Stimulated activated naive CD8-positive, alpha-beta T cell treated with anti-CD3 and anti-CD28 coated beads, Interleukin-15, Interleukin-2, amounts not matched to agents 100 ng/mL and 50 ng/mL, for 24 hours (primary cell): ENCODE data around the gene OR11H6.
"Not testable (repeated sequence)": the region's sequence is repeated elsewhere in the genome, so short reads cannot be mapped to it uniquely, and the experiment has no call there.

Source experiments
- H3K27ac Mint-ChIP-seq: one replicate; pipeline ENCODE4 v1.8.0; 2021; ENCODE audit warnings: mild to moderate bottlenecking, mixed read lengths
- H3K27me3 Mint-ChIP-seq: one replicate; pipeline ENCODE4 v1.8.0; 2021; ENCODE audit warnings: mixed read lengths
- H3K36me3 Mint-ChIP-seq: one replicate; pipeline ENCODE4 v1.8.0; 2021; ENCODE audit warnings: low read depth, mixed read lengths
- H3K4me1 Mint-ChIP-seq: one replicate; pipeline ENCODE4 v1.8.0; 2021; ENCODE audit warnings: low read depth, mixed read lengths
- H3K4me3 Mint-ChIP-seq: one replicate; pipeline ENCODE4 v1.8.0; 2021; ENCODE audit warnings: mild to moderate bottlenecking, mixed read lengths
- H3K9me3 Mint-ChIP-seq: one replicate; pipeline ENCODE4 v1.8.0; 2021; ENCODE audit warnings: mixed read lengths

The OR11H6 gene

GRCh38 chr14:20209595-20209994 lies 13.9 kb upstream of the OR11H6 start:
- Mint-ChIP-seq H3K27ac (no peak overlapping the region), H3K4me3 (no peak overlapping the region), H3K36me3 (no peaks in the 10 kb centered on the region)

GRCh38 chr14:20212406-20212805 lies 11.1 kb upstream of the OR11H6 start:
- H3K27me3 Mint-ChIP-seq: peaks cover 11% of the 10 kb centered on the region
- H3K27ac Mint-ChIP-seq, H3K9me3 Mint-ChIP-seq, H3K4me3 Mint-ChIP-seq, H3K36me3 Mint-ChIP-seq, H3K4me1 Mint-ChIP-seq: not testable (repeated sequence)

More at GRCh38 chr14:20209595-20209994, 13.9 kb upstream of the OR11H6 start:
- Mint-ChIP-seq H3K9me3 (no peaks in the 10 kb centered on the region), H3K27me3 (peaks cover 17% of the 10 kb centered on the region), H3K4me1 (no peaks in the 10 kb centered on the region)

DNA sequence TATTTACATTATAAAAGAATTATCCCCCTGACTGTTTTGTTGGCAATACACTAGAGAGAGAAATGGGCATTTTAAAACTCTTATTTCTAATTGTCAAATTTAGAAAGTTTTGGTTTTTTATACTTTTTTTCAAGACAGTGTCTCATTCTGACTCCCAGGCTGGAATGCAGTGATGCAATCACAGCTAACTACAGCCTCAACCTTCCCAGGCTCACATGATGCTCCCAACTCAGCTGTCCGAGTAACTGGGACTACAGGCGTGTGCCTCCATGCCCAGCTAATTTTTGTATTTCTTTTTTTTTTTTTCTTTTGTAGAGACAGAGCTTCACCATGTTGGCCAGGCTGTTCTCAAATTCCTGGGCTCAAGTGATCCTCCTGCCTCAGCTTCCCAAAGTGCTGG lies 8.3 kb upstream of the OR11H6 start:
- Mint-ChIP-seq H3K36me3 (no peaks in the 10 kb centered on the region), H3K4me3 (no peak overlapping the region), H3K27ac (no peak overlapping the region), H3K27me3 (peaks cover 8% of the 10 kb centered on the region), H3K9me3 (no peaks in the 10 kb centered on the region), H3K4me1 (no peaks in the 10 kb centered on the region)

- H3K4me3 Mint-ChIP-seq: no peak overlapping the region
- H3K4me1 Mint-ChIP-seq: no peaks in the 10 kb centered on the region
- no peaks in the 10 kb centered on the region for H3K9me3 Mint-ChIP-seq
- H3K27ac Mint-ChIP-seq: no peak overlapping the region
- H3K36me3 Mint-ChIP-seq: no peaks in the 10 kb centered on the region
- H3K27me3 Mint-ChIP-seq: peaks cover 5% of the 10 kb centered on the region
Observed at GRCh38 chr14:20219033-20219432, 4.5 kb upstream of the OR11H6 start.

GRCh38 chr14:20228681-20229080 lies 5.2 kb downstream of the OR11H6 start, which contains the start of gene OR11H7:
OR11H7 (plus strand) TSS chr14:20228981.
- peaks cover 9% of the 10 kb centered on the region for H3K27me3 Mint-ChIP-seq
- peaks cover 10% of the 10 kb centered on the region for H3K9me3 Mint-ChIP-seq
- H3K4me1 Mint-ChIP-seq: no peaks in the 10 kb centered on the region
- H3K4me3 Mint-ChIP-seq: no peak within 1 kb of the TSS
- no peaks in the 10 kb centered on the region for H3K36me3 Mint-ChIP-seq
- no peak within 1 kb of the TSS for H3K27ac Mint-ChIP-seq

DNA sequence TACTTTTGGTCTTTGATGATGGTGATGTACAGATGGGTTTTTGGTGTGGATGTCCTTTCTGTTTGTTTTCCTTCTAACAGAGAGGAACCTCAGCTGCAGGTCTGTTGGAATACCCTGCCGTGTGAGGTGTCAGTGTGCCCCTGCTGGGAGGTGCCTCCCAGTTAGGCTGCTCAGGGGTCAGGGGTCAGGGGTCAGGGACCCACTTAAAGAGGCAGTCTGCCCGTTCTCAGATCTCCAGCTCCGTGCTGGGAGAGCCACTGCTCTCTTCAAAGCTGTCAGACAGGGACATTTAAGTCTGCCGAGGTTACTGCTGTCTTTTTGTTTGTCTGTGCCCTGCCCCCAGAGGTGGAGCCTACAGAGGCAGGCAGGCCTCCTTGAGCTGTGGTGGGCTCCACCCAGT lies 11.9 kb downstream of the OR11H6 start:
- not testable (repeated sequence) for H3K4me1 Mint-ChIP-seq, H3K27me3 Mint-ChIP-seq, H3K4me3 Mint-ChIP-seq, H3K27ac Mint-ChIP-seq, H3K9me3 Mint-ChIP-seq, H3K36me3 Mint-ChIP-seq

GRCh38 chr14:20247646-20248246 lies 24.2 kb downstream of the OR11H6 start:
- peaks cover 6% of the 10 kb centered on the region for H3K36me3 Mint-ChIP-seq
- H3K4me3 Mint-ChIP-seq: no peak overlapping the region
- H3K9me3 Mint-ChIP-seq: peaks cover 8% of the 10 kb centered on the region
- H3K4me1 Mint-ChIP-seq: no peaks in the 10 kb centered on the region
- no peaks in the 10 kb centered on the region for H3K27me3 Mint-ChIP-seq
- no peak overlapping the region for H3K27ac Mint-ChIP-seq

GRCh38 chr14:20262642-20263128 lies 39.2 kb downstream of the OR11H6 start:
- no peaks in the 10 kb centered on the region for H3K4me1 Mint-ChIP-seq
- H3K4me3 Mint-ChIP-seq: no peak overlapping the region
- H3K9me3 Mint-ChIP-seq: no peaks in the 10 kb centered on the region
- H3K27ac Mint-ChIP-seq: no peak overlapping the region
- no peaks in the 10 kb centered on the region for H3K27me3 Mint-ChIP-seq
- H3K36me3 Mint-ChIP-seq: peaks cover 11% of the 10 kb centered on the region

DNA sequence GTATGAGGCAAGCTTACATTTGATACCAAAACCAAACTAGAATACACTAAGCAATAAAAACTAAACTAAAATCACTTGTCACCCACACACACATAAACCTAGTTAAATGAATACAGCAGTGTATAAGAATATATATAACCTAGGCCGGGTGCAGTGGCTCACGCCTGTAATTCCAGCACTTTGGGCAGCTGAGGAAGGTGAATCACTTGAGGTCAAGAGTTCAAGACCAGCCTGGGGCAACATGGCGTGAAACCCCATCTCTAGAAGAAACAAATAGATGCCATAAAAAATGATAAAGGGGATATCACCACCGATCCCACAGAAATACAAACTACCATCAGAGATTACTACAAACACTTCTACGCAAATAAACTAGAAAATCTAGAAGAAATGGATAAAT lies 40.9 kb downstream of the OR11H6 start:
- H3K27ac Mint-ChIP-seq, H3K27me3 Mint-ChIP-seq, H3K4me1 Mint-ChIP-seq, H3K9me3 Mint-ChIP-seq, H3K4me3 Mint-ChIP-seq: not testable (repeated sequence)
- peaks cover 11% of the 10 kb centered on the region for H3K36me3 Mint-ChIP-seq

- no peaks in the 10 kb centered on the region for H3K27me3 Mint-ChIP-seq
- peaks cover 7% of the 10 kb centered on the region for H3K4me1 Mint-ChIP-seq
- H3K27ac Mint-ChIP-seq: no peak overlapping the region
- no peak overlapping the region for H3K4me3 Mint-ChIP-seq
- peaks cover 62% of the 10 kb centered on the region for H3K36me3 Mint-ChIP-seq
- H3K9me3 Mint-ChIP-seq: peaks cover 37% of the 10 kb centered on the region
Observed at GRCh38 chr14:20274062-20274461, 50.6 kb downstream of the OR11H6 start.
